H1 (cell line): ENCODE data around the gene RSPH6A. TPM values are rescaled to one million over a fixed set of nuclear protein-coding genes. Genes with fewer than 3 reads are reported as not detected.

Source experiments
- GTF2F1 ChIP-seq: IDR thresholded peaks from 2 replicates; pipeline ENCODE4 v1.6.1; 2012; ENCODE audit warnings: low read depth, low read length, improper control_type of control experiment, borderline replicate concordance
- POLR2A ChIP-seq, 2 experiments: IDR thresholded peaks; 1 replicate in 1 of 2; 2 replicates in 1 of 2; pipeline ENCODE4 v1.6.1; 2011; ENCODE audit warnings: low read depth in 2 of 2, low read length in 2 of 2, mild to moderate bottlenecking in 2 of 2; ENCODE audit errors: control extremely low read depth in 1 of 2
- SIRT6 ChIP-seq: IDR thresholded peaks from one replicate; pipeline ENCODE4 v1.7.1; 2012; ENCODE audit warnings: low read length, inconsistent platforms
- SP1 ChIP-seq: IDR thresholded peaks from 2 replicates; pipeline ENCODE4 v1.6.1; 2011; ENCODE audit warnings: low read depth, low read length
- TAF7 ChIP-seq: optimal IDR thresholded peaks from 2 replicates; pipeline ENCODE3; 2011; ENCODE audit warnings: low read depth, mild to moderate bottlenecking, inconsistent platforms, low read length, moderate library complexity, borderline replicate concordance
- TBP ChIP-seq: IDR thresholded peaks from 2 replicates; pipeline ENCODE4 v1.6.1; 2011; ENCODE audit warnings: low read depth, low read length, improper control_type of control experiment
- YY1 ChIP-seq: IDR thresholded peaks from 2 replicates; pipeline ENCODE4 v1.6.1; 2011; ENCODE audit warnings: low read depth, mild to moderate bottlenecking, low read length
- polyA plus RNA-seq, 7 experiments: library from polyadenylated mRNA; depleted of rRNA in 3 of 7; stranded (reverse) in 5 of 7; unstranded in 2 of 7; fragments of >200 nt in 5 of 7; fragments of 200-250 nt in 2 of 7; gene quantifications; 1 replicate in 5 of 7; 2 replicates in 1 of 7; 4 replicates in 1 of 7; pipeline versions ENCODE4 v1.2.1 to v1.2.3, GENCODE V29; 2011 to 2013; ENCODE audit warnings: missing spikeins in 2 of 7, mixed read lengths in 2 of 7
- total RNA-seq: library from RNA; stranded (reverse); fragmentation: NEBNext Ultra II Directional; extraction: Animal tissue kit (Norgen Biotek cat#: 25700); gene quantifications from 2 replicates; pipeline ENCODE4 v1.2.1, GENCODE V29; 2021
- TF ChIP-seq, protein P1 (sequence below): IDR thresholded peaks from 2 replicates; pipeline ENCODE4 v1.6.1; 2012; ENCODE audit warnings: inconsistent platforms

The RSPH6A gene
- total and polyA plus RNA-seq, 2 of the 8 experiments (the other 6 are each of a cell fraction or from before 2014, with no cell fraction given): 0.05 to 0.19 TPM

DNA sequence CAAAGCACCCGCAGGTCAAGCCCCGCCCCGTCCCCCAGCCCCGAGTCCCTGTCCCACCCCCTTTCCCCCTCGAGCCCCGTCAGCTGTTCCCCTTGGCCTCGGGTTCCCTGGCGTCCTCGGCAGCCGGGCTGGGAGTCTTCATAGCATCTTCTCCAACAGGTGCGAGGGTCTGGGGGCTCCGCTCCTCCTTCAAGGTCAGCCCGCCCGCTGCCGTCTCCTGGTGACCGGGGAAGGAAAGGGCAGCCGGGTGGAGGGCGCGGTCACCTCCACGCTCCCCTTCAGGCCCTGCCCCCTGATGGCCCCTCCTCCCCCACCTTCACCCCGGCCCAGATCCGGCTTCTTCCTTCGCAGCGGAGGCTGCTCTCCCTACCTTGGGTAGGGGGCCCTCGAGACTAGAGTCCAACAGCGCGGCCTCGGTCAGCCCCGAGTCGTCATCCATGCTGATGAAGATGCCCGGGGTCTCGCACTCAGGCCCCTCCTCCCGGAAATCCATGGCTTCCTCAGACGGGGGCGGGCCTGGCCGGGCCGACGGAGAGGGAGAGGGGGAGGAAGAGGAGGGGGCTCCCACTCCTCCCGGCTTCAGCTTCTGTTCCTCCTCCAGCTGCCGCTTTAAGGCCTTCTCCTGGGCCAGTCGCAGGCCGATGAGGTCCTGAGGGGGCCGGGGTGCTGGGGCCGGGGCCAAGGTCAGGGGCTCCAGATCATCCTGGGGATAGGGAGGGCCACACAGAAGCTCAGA lies 541 bp upstream of the RSPH6A start (continued):
- TF ChIP-seq TBP (peak; percentile 64; the same call in 1 of the 2 replicates), YY1 (peak; percentile 76), POLR2A (IDR thresholded peaks at IDR 0.05; ENCODE audit: control extremely low read depth in 1 of 2, low read depth in 2 of 2, low read length in 2 of 2) (peak; percentile 35 to 77), SIRT6 (no peak), GTF2F1 (no peak), SP1 (0 out of 2 replicates have a peak, but pooled peaks have one; percentile 24), TAF7 (peak; percentile 74)
- TF ChIP-seq, protein P1, sequence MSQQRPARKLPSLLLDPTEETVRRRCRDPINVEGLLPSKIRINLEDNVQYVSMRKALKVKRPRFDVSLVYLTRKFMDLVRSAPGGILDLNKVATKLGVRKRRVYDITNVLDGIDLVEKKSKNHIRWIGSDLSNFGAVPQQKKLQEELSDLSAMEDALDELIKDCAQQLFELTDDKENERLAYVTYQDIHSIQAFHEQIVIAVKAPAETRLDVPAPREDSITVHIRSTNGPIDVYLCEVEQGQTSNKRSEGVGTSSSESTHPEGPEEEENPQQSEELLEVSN: peak; percentile 16; the same call in 1 of the 2 replicates
